ENCODE data around the gene PNMA8B.

Gene PNMA8B

DNA sequence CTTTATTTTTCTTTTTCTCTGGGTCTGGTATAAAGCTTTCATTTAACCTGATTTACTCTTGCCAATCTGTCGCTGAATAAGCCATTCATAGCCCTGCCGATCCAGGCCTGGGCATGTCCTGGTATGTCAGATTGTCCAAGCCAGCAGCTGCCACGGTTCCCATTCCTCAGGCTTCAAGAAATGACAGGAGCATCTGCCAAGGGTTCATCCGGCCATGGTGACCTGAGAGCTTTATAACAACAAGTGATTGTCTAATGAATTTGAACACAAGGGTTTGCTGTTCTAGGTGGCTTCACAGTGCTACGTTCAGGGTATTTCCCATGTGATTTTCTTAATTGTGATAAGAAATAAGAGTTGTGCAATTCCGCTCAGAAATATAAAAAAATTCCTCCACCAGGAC is 44.3 kb downstream of the PNMA8B start:
- no peak for DNase-seq

DNA sequence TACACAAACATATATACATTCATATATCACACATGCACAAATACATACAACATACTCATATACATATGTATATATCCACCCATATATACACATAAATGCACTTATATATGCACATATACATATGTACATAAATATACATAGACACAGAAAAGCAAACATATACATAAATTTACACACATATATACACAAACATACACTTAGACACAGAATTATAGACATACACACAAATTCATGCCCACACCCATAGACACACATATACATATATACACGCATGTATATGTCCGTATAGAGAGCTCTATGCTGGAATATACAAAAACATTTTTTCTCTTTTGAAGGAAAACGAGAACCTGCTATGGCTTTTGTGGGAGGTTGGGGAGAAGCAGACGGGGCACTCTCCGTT is 44.9 kb downstream of the PNMA8B start:
- DNase-seq: no peak

DNA sequence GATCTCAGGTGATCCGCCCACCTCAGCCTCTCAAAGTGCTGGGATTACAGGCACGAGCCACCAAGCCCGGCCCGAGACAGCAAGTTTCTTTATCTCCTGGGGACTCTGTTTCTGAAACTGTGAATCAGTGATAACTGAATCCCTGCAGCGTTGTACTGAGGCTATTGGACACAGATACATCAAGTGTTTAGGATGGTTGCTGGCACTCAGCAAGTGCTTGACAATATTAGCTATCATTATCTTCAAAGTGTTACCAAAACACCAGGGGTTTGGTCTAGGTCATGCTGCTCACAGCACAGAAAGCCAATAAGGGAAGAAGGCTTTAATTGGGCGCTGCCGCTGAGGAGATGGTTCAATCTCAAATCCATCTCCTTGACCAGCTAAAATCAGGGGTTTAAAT is 46.4 kb downstream of the PNMA8B start:
- no peak for DNase-seq

DNA sequence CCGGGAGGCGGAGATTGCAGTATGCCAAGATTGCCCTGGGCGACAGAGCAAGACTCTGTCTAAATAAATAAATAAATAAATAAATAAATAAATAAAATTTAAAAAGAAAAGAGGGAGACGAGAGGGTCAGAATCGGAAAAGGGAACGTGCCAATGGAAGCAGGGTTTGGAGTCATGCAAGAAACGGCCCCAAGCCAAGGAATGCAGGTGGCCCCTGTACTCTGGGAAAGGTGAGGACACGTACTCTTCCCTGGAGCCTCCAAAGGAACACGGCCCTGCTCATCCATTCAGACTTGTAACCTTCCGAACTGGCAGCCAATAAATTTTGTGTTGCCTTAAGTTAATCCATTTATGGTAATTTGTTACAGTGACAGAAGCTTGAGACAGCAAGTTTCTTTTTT is 47.1 kb downstream of the PNMA8B start:
- no peak for DNase-seq

DNA sequence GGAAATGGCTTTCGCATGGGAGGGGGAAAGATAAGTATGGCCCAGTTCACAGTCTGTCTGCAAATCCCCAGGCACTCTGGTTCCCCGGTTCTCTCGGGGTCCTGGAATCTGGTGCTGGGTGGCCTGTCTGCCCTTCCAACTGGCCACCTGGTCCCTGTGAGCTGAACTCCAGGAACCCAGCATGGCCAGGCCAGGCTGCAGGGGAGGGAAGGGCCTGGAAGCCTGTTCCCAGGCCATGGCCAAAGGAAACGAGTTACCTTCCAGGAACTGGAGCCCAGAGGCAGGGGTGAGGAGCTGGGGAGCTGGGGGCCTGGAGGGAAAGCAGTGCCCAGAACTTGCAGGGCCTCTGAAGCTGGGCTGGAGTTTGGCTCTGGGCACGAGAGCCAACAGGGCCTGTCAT is 47.8 kb downstream of the PNMA8B start:
- no peak for DNase-seq

DNA sequence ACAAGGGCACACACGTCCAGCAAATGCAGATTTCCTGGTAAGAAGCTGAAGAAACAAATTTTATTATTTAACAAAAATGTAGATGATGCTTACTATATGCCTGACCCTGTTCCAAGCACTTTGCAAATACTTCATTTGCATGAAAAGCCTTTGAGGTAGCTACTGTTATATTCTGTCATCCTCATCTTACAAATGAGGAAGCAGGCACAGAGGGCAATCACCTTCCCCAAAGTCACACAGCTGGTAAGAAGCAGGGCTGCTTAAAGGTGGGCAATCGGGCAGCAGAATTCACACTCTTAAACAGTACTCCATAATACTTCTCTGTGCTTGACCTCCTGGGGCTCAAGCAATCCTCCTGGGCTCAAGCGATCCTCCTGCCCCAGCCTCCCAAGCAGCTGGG is 48.7 kb downstream of the PNMA8B start:
- no peak for DNase-seq

DNA sequence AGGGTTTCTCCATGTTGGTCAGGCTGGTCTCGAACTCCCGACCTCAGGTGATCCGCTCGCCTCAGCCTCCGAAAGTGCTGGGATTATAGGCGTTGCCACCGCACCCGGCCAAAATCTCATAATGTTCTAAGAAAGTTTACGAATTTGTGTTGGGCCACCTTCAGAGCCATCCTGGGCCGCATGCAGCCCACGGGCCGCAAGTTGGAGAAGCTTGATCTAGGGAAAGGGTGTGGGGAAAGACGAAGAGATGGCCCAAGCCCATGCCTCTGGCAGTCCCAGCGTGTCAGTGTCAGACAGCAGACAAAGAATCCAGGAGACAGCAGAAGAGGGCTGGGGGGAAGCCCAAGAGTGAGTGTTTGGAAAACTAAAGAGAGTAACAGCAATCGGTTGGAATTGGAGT is 49.6 kb downstream of the PNMA8B start:
- no peak for DNase-seq

DNA sequence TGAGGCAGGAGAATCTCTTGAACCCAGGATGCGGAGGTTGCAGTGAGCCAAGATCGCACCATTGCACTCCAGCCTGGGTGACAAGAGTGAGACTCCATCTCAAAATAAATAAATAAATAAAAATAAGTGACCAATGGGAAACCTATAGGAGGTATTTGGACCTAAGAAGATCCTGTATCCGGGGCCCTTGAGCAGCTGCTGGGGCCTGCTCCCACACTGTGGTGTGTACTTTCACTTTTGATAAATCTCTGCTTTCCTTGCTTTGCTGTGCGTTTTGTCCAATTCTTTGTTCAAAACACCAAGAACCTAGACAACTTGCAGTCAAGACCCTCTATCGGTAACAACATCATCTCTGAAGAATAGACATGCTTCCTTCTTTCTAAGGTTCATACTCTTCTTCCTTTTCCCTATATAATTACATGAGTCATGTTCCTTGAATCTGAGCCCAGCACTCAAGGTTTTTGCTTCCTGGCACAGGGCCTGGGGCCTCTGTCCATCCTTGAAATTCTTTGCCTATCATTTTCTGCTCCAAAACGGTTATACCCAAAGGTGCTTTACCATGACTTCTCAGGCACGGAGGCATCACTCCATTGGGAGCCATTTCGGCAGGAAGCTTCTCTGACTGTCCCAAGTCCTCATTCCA is 52.7 kb downstream of the PNMA8B start:
- no peak for DNase-seq

DNA sequence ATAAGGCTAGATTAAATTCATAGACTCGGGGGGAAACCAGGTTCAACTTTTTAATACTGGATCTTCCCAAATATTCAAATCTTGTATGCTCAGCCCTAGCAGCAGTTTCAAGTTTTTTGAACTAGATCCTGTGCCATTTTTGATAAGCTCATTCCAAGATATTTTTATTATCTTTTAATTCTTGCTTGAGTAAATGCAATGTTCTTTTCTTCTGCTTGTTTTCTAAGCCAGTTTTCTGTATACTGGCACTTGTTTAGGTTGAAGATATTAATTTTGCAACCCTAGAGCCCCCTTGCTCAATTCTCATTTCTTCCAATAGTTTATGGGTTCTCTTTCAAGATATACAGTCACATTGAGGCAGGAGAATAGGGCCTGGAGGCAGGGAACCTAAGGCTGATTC is 53.8 kb downstream of the PNMA8B start:
- no peak for DNase-seq

Data from CD4-positive, alpha-beta T cell treated with Interferon gamma for 1 hour (primary cell).